Large intestine (tissue), 12 donors: ENCODE results near the gene TMEM88. TPM values are rescaled to one million over a fixed set of nuclear protein-coding genes. Genes with fewer than 3 reads are reported as not detected.
"Not testable (repeated sequence)": the region's sequence is repeated elsewhere in the genome, so short reads cannot be mapped to it uniquely, and the experiment has no call there.

Experiments
- DNase-seq, 2 donors: peaks; one replicate each; pipeline versions ENCODE4 v3.0.0 to v3.0.0-alpha.2; 2013
- H3K27ac ChIP-seq: one replicate; pipeline ENCODE4 v1.5.1; 2013; ENCODE audit warnings: low read length
- H3K27me3 ChIP-seq: 2 replicates; pipeline ENCODE4 v1.6.1; 2013; ENCODE audit warnings: low read length; ENCODE audit not compliant: control insufficient read depth, insufficient read depth
- H3K36me3 ChIP-seq: 2 replicates; pipeline ENCODE4 v1.6.1; 2013; ENCODE audit warnings: low read length; ENCODE audit not compliant: control insufficient read depth, insufficient read depth
- H3K4me1 ChIP-seq: one replicate; pipeline ENCODE4 v1.6.1; 2013; ENCODE audit warnings: low read length; ENCODE audit not compliant: control insufficient read depth, insufficient read depth
- H3K4me3 ChIP-seq: one replicate; pipeline ENCODE4 v1.5.1; 2013; ENCODE audit warnings: low read length
- H3K9me3 ChIP-seq: one replicate; pipeline ENCODE4 v1.6.1; 2013; ENCODE audit warnings: mild to moderate bottlenecking, low read depth, low read length, moderate library complexity; ENCODE audit not compliant: control insufficient read depth
- WGBS: methylation state at CpG from one replicate; pipeline ENCODE4 v1.1.5; 2013; ENCODE audit warnings: low lambda C conversion rate; ENCODE audit not compliant: insufficient coverage; 5-methylcytosine and 5-hydroxymethylcytosine counted together
- long read RNA-seq, 11 donors: transcript quantifications; one replicate each; lab custom pipeline, GENCODE V29; 2026
- polyA plus RNA-seq: library from polyadenylated mRNA; unstranded; fragments of 120-200 nt; gene quantifications from one replicate; pipeline ENCODE4 v1.2.1, GENCODE V29; 2013

The TMEM88 gene
- 10.4 TPM for polyA plus RNA-seq
- long read RNA-seq, donor 1, partial matches to known transcripts: 0 of 3 reads
- long read RNA-seq, donor 1, other reads (novel, unspliced or antisense): 0 of 3 reads
- long read RNA-seq, donor 2, transcript TMEM88-201 (2 exons, 875 nt): major isoform, 7 of 9 reads
- long read RNA-seq, donor 2, partial matches to known transcripts: 0 of 9 reads
- long read RNA-seq, donor 2, other reads (novel, unspliced or antisense): 0 of 9 reads
- long read RNA-seq, donor 3: 0 reads
- long read RNA-seq, donor 4: 0 reads
- long read RNA-seq, donor 5, partial matches to known transcripts: 0 of 1 reads
- long read RNA-seq, donor 5, other reads (novel, unspliced or antisense): 0 of 1 reads
- long read RNA-seq, donor 6, transcript TMEM88-201 (2 exons, 875 nt): major isoform, 6 of 202 reads
- long read RNA-seq, donor 6, partial matches to known transcripts: 21 of 202 reads
- long read RNA-seq, donor 6, other reads (novel, unspliced or antisense): 172 of 202 reads
- long read RNA-seq, donor 7, partial matches to known transcripts: 0 of 4 reads
- long read RNA-seq, donor 7, other reads (novel, unspliced or antisense): 0 of 4 reads
- long read RNA-seq, donor 8, partial matches to known transcripts: 0 of 4 reads
- long read RNA-seq, donor 8, other reads (novel, unspliced or antisense): 0 of 4 reads
- long read RNA-seq, donor 9, partial matches to known transcripts: 0 of 3 reads
- long read RNA-seq, donor 9, other reads (novel, unspliced or antisense): 0 of 3 reads
- long read RNA-seq, donor 10, partial matches to known transcripts: 0 of 4 reads
- long read RNA-seq, donor 10, other reads (novel, unspliced or antisense): 0 of 4 reads
- long read RNA-seq, donor 11, partial matches to known transcripts: 0 of 1 reads
- long read RNA-seq, donor 11, other reads (novel, unspliced or antisense): 0 of 1 reads

DNA sequence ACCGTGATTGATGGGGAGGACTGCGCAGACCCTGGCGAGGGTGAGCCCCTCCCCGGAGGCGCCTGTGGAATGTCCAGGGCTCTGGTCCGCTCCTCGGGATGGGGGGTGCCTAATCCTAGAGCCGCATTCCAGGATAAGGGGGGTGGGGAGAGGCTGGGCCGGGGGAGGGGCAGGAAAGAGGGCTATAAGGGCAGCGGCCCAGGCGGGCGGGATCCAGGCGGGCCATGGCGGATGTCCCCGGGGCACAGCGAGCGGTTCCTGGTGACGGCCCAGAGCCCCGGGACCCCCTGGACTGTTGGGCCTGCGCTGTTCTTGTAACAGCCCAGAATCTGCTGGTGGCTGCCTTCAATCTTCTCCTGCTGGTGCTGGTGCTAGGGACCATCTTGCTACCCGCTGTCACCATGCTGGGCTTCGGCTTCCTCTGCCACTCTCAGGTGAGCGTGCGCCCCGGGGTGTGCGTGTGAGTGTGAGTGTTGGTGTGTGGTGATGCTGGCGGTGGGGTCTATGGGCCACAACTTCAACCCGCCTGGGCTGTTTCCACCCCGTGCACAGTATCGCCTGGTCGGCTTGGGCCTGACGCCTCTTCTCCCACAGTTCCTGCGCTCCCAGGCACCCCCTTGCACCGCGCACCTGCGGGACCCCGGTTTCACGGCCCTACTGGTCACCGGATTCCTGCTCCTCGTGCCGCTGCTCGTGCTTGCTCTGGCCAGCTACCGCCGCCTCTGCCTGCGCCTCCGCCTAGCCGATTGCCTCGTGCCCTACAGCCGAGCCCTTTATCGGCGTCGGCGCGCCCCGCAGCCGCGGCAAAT, at the start of gene TMEM88:
Gene TMEM88 (plus strand): TSS at position 216 of the 809 bp plus-strand sequence. CDS start 9 bp downstream, at position 225.
- peaks cover 38% of the 10 kb centered on the region for H3K4me1 ChIP-seq
- no peak for DNase-seq
- H3K27ac ChIP-seq: peak within 1 kb of the TSS; percentile 15
- peak within 1 kb of the TSS; percentile 19 for H3K4me3 ChIP-seq
- H3K9me3 ChIP-seq: peaks cover 3% of the 10 kb centered on the region
- WGBS: 65% methylated on average over 4 of the region's 57 CpGs
- H3K36me3 ChIP-seq: peaks cover 42% of the 10 kb centered on the region
- no peaks in the 10 kb centered on the region for H3K27me3 ChIP-seq

DNA sequence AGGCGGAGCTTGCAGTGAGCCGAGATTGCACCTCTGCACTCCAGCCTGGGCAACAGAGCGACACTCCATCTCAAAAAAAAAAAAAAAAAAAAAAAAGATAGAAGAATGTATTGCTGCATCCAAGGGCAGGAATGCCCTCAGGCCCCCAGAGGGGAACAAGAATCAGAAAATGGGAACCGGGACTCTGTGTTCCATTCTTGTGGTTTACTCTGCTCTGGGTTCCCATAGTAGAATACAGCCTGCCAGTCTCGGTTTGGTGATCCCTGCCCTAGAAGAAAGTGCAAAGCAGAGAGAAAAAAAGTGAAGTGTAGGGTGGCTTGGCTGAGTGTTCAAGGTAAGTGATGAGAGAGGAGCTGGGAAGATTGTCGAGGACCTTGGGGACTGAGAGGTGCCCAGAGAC, 48.3 kb upstream of the TMEM88 start:
- DNase-seq: no peak
- Histone ChIP-seq H3K9me3 (no peaks in the 10 kb centered on the region), H3K27ac (no peak overlapping the region), H3K4me1 (no peaks in the 10 kb centered on the region), H3K27me3 (peaks cover 10% of the 10 kb centered on the region), H3K4me3 (no peak overlapping the region), H3K36me3 (no peaks in the 10 kb centered on the region)
- no CpG with 5 or more reads among the region's 6 CpGs for WGBS

GRCh38 chr17:7807206-7807605, 47.7 kb upstream of the TMEM88 start:
- Histone ChIP-seq H3K27me3 (peaks cover 10% of the 10 kb centered on the region), H3K4me3 (no peak overlapping the region), H3K27ac (no peak overlapping the region), H3K9me3 (no peaks in the 10 kb centered on the region), H3K36me3 (no peaks in the 10 kb centered on the region), H3K4me1 (no peaks in the 10 kb centered on the region)
- no CpG with 5 or more reads among the region's 21 CpGs for WGBS
- DNase-seq: no peak

GRCh38 chr17:7809086-7809790, 45.6 kb upstream of the TMEM88 start:
- Histone ChIP-seq H3K27me3 (peaks cover 10% of the 10 kb centered on the region), H3K36me3 (no peaks in the 10 kb centered on the region), H3K4me3 (no peak overlapping the region), H3K4me1 (no peaks in the 10 kb centered on the region), H3K27ac (no peak overlapping the region), H3K9me3 (no peaks in the 10 kb centered on the region)
- no CpG with 5 or more reads among the region's 11 CpGs for WGBS
- no peak for DNase-seq

- not testable (repeated sequence) for H3K4me3 ChIP-seq, H3K36me3 ChIP-seq, H3K9me3 ChIP-seq, H3K27ac ChIP-seq, DNase-seq, H3K4me1 ChIP-seq, H3K27me3 ChIP-seq
- 83% methylated on average over 2 of the region's 9 CpGs for WGBS
Measured at GRCh38 chr17:7809791-7810343, 45.0 kb upstream of the TMEM88 start.

GRCh38 chr17:7811251-7811650, 43.6 kb upstream of the TMEM88 start:
- Histone ChIP-seq H3K36me3 (no peaks in the 10 kb centered on the region), H3K27me3 (peaks cover 5% of the 10 kb centered on the region), H3K4me1 (no peaks in the 10 kb centered on the region), H3K27ac (no peak overlapping the region), H3K9me3 (no peaks in the 10 kb centered on the region), H3K4me3 (no peak overlapping the region)
- DNase-seq: no peak
- WGBS: no CpG with 5 or more reads among the region's 3 CpGs

GRCh38 chr17:7814969-7815368, 39.9 kb upstream of the TMEM88 start:
- no peak overlapping the region for H3K4me3 ChIP-seq
- no peaks in the 10 kb centered on the region for H3K36me3 ChIP-seq
- no peaks in the 10 kb centered on the region for H3K9me3 ChIP-seq
- DNase-seq: no peak
- no peaks in the 10 kb centered on the region for H3K4me1 ChIP-seq
- H3K27me3 ChIP-seq: no peaks in the 10 kb centered on the region
- no peak overlapping the region for H3K27ac ChIP-seq
- no CpG with 5 or more reads among the region's 5 CpGs for WGBS

DNA sequence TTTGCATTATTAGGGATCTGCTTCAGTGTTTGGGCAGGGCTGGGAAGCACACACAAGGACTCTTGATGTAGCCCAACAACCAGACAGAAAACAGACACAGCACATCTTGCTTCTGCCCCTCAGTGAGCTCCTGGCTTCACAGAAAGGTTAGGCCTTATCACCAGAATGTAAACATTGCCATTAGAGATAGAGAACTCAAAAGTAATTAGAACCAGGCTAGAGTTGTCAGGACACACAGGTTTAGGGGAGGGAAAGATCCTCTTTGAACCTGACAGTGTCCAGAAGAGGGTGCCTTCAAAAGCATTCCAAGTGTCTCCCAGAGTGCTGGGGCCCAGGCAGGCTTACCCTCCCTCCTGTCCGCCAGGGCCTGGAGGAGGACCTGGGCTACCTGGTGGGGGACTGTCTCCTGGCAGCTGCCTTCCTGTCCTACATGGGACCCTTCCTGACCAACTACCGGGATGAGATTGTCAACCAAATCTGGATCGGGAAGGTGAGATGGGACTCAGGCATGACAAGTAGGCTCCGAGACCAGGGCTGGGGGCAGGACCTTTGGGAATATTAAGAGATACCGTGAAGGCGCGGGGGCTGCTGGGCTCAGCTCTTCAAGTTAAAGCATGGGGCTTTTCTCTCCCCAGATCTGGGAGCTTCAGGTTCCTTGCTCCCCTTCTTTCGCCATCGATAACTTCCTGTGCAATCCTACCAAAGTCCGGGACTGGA, 37.8 kb upstream of the TMEM88 start:
- no peak overlapping the region for H3K27ac ChIP-seq
- no peak overlapping the region for H3K4me3 ChIP-seq
- no peaks in the 10 kb centered on the region for H3K4me1 ChIP-seq
- whole genome bisulfite sequencing: no CpG with 5 or more reads among the region's 10 CpGs
- H3K27me3 ChIP-seq: no peaks in the 10 kb centered on the region
- no peak for DNase-seq
- H3K36me3 ChIP-seq: no peaks in the 10 kb centered on the region
- no peaks in the 10 kb centered on the region for H3K9me3 ChIP-seq

DNA sequence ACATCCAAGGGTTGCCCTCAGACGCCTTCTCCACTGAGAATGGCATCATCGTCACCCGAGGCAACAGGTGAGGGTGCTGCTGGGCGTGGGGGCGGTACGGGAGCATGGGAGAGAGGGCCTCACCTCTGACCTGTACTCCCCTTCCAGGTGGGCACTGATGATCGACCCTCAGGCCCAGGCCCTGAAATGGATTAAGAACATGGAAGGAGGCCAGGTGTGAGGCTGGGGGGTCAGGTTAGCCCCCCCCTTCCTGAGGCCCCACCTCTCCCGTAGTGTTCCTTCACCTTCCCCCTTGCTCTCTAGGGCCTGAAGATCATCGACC, 37.3 kb upstream of the TMEM88 start:
- no peaks in the 10 kb centered on the region for H3K36me3 ChIP-seq
- WGBS: no CpG with 5 or more reads among the region's 9 CpGs
- no peak overlapping the region for H3K27ac ChIP-seq
- H3K4me1 ChIP-seq: no peaks in the 10 kb centered on the region
- no peak for DNase-seq
- H3K9me3 ChIP-seq: no peaks in the 10 kb centered on the region
- no peaks in the 10 kb centered on the region for H3K27me3 ChIP-seq
- H3K4me3 ChIP-seq: no peak overlapping the region
